Rectal smooth muscle tissue (tissue), 1 donor: ENCODE data around the gene TTF2.
A peak's percentile ranks its signal among the peaks of the same experiment; 100 is the strongest.

Experiments
- H3K27ac ChIP-seq: one replicate; pipeline ENCODE4 v1.7.0; 2013; ENCODE audit warnings: low read depth, low read length, inconsistent platforms
- H3K27me3 ChIP-seq: one replicate; pipeline ENCODE4 v1.7.0; 2013; ENCODE audit warnings: low read length; ENCODE audit not compliant: control insufficient read depth, insufficient read depth
- H3K36me3 ChIP-seq: one replicate; pipeline ENCODE4 v1.7.0; 2013; ENCODE audit warnings: low read length; ENCODE audit not compliant: control insufficient read depth, insufficient read depth
- H3K4me1 ChIP-seq: one replicate; pipeline ENCODE4 v1.7.0; 2013; ENCODE audit warnings: low read length; ENCODE audit not compliant: control insufficient read depth, insufficient read depth
- H3K4me3 ChIP-seq: one replicate; pipeline ENCODE4 v1.7.0; 2013; ENCODE audit warnings: low read length
- H3K9ac ChIP-seq: one replicate; pipeline ENCODE4 v1.7.0; 2013; ENCODE audit warnings: low read length

Gene TTF2

GRCh38 chr1:117059678-117060440, at the start of gene TTF2:
TTF2 (plus strand) TSS chr1:117060326; CDS start chr1:117060347, 21 bp downstream.
- H3K4me1 ChIP-seq: peaks cover 4% of the 10 kb centered on the region
- H3K36me3 ChIP-seq: no peaks in the 10 kb centered on the region
- peak within 1 kb of the TSS; percentile 95 for H3K4me3 ChIP-seq
- H3K9ac ChIP-seq: peak within 1 kb of the TSS; percentile 77
- H3K27me3 ChIP-seq: no peaks in the 10 kb centered on the region
- peak within 1 kb of the TSS; percentile 55 for H3K27ac ChIP-seq

- H3K4me1 ChIP-seq: no peaks in the 10 kb centered on the region
- H3K9ac ChIP-seq: no peak overlapping the region
- H3K36me3 ChIP-seq: no peaks in the 10 kb centered on the region
- H3K27me3 ChIP-seq: no peaks in the 10 kb centered on the region
- no peak overlapping the region for H3K27ac ChIP-seq
- H3K4me3 ChIP-seq: no peak overlapping the region
These were observed 48.8 kb upstream of the TTF2 start for GRCh38 chr1:117011334-117011733.

GRCh38 chr1:117013309-117013858, 46.7 kb upstream of the TTF2 start:
- H3K9ac ChIP-seq: no peak overlapping the region
- H3K27me3 ChIP-seq: no peaks in the 10 kb centered on the region
- H3K36me3 ChIP-seq: no peaks in the 10 kb centered on the region
- no peak overlapping the region for H3K27ac ChIP-seq
- H3K4me1 ChIP-seq: no peaks in the 10 kb centered on the region
- no peak overlapping the region for H3K4me3 ChIP-seq

DNA sequence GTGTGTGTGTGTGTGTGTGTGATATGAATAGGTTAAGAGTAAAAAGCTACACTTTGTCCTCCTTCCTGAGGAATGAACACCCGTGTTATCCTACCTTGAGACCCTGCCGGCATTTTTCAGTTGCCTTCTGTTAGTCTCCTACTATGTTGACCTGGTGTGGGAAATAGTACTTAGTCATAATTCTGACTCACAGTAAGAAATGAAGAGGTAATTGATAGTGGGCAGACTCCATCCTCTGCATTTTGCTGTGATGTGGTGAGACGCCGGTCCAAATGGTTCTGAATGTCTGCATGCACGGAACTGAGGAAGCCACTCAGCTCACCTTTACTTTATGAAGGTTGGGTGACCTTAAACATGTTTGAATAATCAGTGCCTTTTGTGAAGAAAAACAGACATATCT, 45.9 kb upstream of the TTF2 start:
- Histone ChIP-seq H3K9ac (no peak overlapping the region), H3K27me3 (no peaks in the 10 kb centered on the region), H3K36me3 (no peaks in the 10 kb centered on the region), H3K4me3 (no peak overlapping the region), H3K4me1 (no peaks in the 10 kb centered on the region), H3K27ac (no peak overlapping the region)

GRCh38 chr1:117015724-117016123, 44.4 kb upstream of the TTF2 start:
- no peaks in the 10 kb centered on the region for H3K27me3 ChIP-seq
- H3K4me1 ChIP-seq: no peaks in the 10 kb centered on the region
- H3K9ac ChIP-seq: no peak overlapping the region
- no peak overlapping the region for H3K4me3 ChIP-seq
- no peak overlapping the region for H3K27ac ChIP-seq
- no peaks in the 10 kb centered on the region for H3K36me3 ChIP-seq

GRCh38 chr1:117017062-117017461, 43.1 kb upstream of the TTF2 start:
- Histone ChIP-seq H3K27me3 (no peaks in the 10 kb centered on the region), H3K27ac (no peak overlapping the region), H3K36me3 (no peaks in the 10 kb centered on the region), H3K9ac (no peak overlapping the region), H3K4me3 (no peak overlapping the region), H3K4me1 (no peaks in the 10 kb centered on the region)

DNA sequence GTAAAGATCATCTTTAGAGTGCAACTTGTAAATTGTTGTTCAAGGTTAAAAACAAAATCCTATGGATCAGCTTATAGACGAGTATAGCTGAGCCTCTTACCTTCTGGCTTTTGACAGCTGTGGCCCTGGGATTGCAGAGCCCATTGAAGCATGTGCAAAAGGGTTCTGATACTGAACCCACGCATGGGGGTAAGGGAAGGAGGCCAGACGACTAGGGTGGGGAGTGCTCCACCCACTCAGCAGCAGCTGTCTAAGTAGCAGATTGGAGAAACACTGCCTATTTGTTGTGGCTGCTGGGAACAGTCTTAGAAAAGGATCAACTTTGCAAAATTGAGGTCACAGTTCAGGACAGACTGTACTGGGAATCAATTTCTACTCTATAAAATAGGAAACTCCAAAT, 42.5 kb upstream of the TTF2 start:
- no peaks in the 10 kb centered on the region for H3K27me3 ChIP-seq
- no peaks in the 10 kb centered on the region for H3K4me1 ChIP-seq
- H3K36me3 ChIP-seq: no peaks in the 10 kb centered on the region
- H3K27ac ChIP-seq: no peak overlapping the region
- no peak overlapping the region for H3K4me3 ChIP-seq
- no peak overlapping the region for H3K9ac ChIP-seq

- Histone ChIP-seq H3K36me3 (no peaks in the 10 kb centered on the region), H3K4me1 (no peaks in the 10 kb centered on the region), H3K9ac (no peak overlapping the region), H3K27me3 (no peaks in the 10 kb centered on the region), H3K4me3 (no peak overlapping the region), H3K27ac (no peak overlapping the region)
These were observed 39.5 kb upstream of the TTF2 start for GRCh38 chr1:117020526-117021156.

DNA sequence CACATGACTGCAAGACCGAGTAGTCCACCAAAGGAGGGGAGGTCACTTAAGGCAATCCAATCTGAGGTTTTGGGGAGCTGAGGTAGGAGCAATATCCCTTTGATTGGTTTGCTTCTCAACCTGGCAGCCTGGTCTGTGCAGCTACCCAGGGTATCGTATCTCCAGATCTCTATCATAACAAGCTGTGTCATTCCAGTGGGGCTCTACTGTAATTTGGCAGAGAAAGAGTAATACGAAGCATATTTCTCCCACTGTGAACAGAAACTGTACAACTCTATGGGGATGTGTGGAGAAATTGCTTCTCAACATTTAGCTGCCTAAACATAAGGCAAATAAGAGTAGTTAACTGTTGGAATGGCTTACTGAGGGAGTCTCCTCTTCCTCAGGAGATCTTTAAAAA, 38.0 kb upstream of the TTF2 start:
- Histone ChIP-seq H3K9ac (no peak overlapping the region), H3K27me3 (no peaks in the 10 kb centered on the region), H3K4me3 (no peak overlapping the region), H3K36me3 (peaks cover 2% of the 10 kb centered on the region), H3K27ac (no peak overlapping the region), H3K4me1 (no peaks in the 10 kb centered on the region)

DNA sequence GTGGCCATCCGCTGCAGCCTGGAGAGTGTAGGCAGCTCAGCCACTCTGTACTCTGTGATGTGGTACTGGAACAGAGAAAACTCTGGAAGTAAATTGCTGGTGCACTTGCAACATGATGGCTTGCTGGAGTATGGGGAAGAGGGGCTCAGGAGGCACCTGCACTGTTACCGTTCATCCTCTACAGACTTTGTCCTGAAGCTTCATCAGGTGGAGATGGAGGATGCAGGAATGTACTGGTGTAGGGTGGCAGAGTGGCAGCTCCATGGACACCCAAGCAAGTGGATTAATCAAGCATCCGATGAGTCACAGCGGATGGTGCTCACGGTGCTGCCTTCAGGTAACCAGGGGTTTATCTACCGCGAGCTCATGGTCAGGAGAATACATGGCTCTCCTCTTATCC, 34.6 kb upstream of the TTF2 start:
- H3K4me3 ChIP-seq: no peak overlapping the region
- H3K4me1 ChIP-seq: no peaks in the 10 kb centered on the region
- no peaks in the 10 kb centered on the region for H3K27me3 ChIP-seq
- no peak overlapping the region for H3K9ac ChIP-seq
- H3K27ac ChIP-seq: no peak overlapping the region
- H3K36me3 ChIP-seq: peaks cover 2% of the 10 kb centered on the region

DNA sequence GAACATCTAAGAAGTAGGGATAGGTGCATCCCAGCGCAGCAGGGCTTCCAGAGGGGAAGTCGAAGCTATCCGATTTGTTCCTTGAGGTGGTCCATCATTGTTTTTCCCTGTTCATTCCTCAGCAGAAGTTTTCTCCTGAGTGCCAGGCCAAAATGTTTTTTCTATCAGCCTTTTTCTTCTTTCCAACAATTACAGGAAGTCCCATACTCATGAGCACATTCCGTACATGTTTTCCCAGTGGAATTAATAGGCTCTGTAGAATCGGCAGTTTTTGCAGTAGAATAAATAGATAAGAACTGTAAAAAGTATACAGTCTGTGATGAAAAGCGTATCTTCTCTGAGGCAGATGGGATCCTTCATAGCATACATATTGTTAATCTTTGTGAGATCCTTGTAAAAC, 33.8 kb upstream of the TTF2 start:
- Histone ChIP-seq H3K4me3 (no peak overlapping the region), H3K27me3 (no peaks in the 10 kb centered on the region), H3K9ac (no peak overlapping the region), H3K27ac (no peak overlapping the region), H3K4me1 (no peaks in the 10 kb centered on the region), H3K36me3 (peaks cover 2% of the 10 kb centered on the region)

DNA sequence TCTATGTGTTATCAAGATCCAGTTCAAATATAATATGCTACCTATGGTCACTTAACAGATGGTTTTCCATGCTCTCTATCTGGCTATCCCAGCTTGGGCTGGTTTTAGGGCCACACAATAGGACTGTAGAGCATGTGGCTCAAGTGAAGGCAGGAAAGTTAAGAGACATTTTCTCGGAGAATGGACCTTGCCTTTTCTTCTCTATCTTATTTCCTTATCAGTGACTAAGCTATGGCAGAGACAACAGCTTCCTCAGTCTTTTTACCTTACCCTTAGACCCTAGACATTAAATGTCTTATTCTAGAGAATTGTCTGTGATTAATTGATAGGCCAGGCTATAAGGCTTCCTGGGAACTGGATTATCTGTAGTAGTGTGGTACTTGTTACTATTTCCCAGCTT, 30.4 kb upstream of the TTF2 start:
- H3K4me1 ChIP-seq: no peaks in the 10 kb centered on the region
- no peak overlapping the region for H3K27ac ChIP-seq
- no peak overlapping the region for H3K9ac ChIP-seq
- no peak overlapping the region for H3K4me3 ChIP-seq
- peaks cover 2% of the 10 kb centered on the region for H3K36me3 ChIP-seq
- H3K27me3 ChIP-seq: no peaks in the 10 kb centered on the region
